UCSD-AML1 (cell line): Measurements from ENCODE around the gene NDUFB5.

Experiments
- DNase-seq: peaks from one replicate; lab custom pipeline; 2025; ENCODE audit not compliant: unreplicated experiment; lab: John Stamatoyannopoulos, UW

NDUFB5 gene

DNA sequence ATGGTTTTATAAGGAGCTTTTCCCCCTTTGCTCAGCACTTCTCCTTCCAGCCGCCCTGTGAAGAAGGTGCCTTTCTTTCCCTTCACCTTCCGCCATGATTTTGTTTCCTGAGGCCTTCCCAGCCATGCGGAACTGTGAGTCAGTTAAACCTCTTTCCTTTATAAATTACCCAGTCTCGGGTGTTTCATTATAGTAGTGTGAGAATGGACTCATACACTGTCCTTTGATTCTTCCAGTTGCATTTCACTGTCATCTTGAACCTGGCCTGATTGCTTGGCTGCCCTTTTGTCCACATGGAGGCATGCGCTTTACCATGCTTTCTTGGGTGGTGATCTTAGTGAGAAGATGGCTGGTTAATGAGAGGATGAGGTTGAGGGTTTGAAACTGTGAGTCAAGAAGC, 71.5 kb downstream of the NDUFB5 start:
- DNase-seq, result no peak
